ENCODE measurements around the gene AKAP8L.
"Not testable (repeated sequence)": the region's sequence is repeated elsewhere in the genome, so short reads cannot be mapped to it uniquely, and the experiment has no call there.

- TF ChIP-seq, protein P1, sequence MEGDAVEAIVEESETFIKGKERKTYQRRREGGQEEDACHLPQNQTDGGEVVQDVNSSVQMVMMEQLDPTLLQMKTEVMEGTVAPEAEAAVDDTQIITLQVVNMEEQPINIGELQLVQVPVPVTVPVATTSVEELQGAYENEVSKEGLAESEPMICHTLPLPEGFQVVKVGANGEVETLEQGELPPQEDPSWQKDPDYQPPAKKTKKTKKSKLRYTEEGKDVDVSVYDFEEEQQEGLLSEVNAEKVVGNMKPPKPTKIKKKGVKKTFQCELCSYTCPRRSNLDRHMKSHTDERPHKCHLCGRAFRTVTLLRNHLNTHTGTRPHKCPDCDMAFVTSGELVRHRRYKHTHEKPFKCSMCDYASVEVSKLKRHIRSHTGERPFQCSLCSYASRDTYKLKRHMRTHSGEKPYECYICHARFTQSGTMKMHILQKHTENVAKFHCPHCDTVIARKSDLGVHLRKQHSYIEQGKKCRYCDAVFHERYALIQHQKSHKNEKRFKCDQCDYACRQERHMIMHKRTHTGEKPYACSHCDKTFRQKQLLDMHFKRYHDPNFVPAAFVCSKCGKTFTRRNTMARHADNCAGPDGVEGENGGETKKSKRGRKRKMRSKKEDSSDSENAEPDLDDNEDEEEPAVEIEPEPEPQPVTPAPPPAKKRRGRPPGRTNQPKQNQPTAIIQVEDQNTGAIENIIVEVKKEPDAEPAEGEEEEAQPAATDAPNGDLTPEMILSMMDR (IDR thresholded peaks at IDR 0.05), result not testable (repeated sequence)
- TF ChIP-seq POLR2A (IDR thresholded peaks at IDR 0.05), result not testable (repeated sequence)
Measured at GRCh38 chr19:15395251-15395650, 23.5 kb downstream of the AKAP8L start.
